ENCODE measurements around the gene GPC3. TPM values are rescaled to one million over a fixed set of nuclear protein-coding genes. Genes with fewer than 3 reads are reported as not detected.
A peak's percentile ranks its signal among the peaks of the same experiment; 100 is the strongest.

GPC3 gene
- total RNA-seq (under 1 TPM; 0.25 to 0.59 TPM), total RNA-seq (0 to 0.99 (median 0.22) reads per million in 172 experiments)
- 0.32 TPM for polyA plus RNA-seq (2013, experiment 1 of 2)
- polyA plus RNA-seq (2013, experiment 2 of 2): 8.3 TPM

GRCh38 chrX:133985164-133985966 lies at the start of gene GPC3:
Gene GPC3, minus strand, starts transcription at chrX:133985594.
- Mint-ChIP-seq H3K36me3 (ENCODE audit: low read depth) (no peaks in the 10 kb centered on the region), H3K4me3 (peak within 1 kb of the TSS; percentile 79), H3K27ac (no peak within 1 kb of the TSS), H3K27me3 (peaks cover 21% of the 10 kb centered on the region), H3K9me3 (no peaks in the 10 kb centered on the region), H3K4me1 (ENCODE audit: low read depth) (peaks cover 5% of the 10 kb centered on the region)
- peaks cover 12 to 20% of the 10 kb centered on the region in 2 experiments for H3K27me3 ChIP-seq (ENCODE audit: control insufficient read depth in 1 of 2, insufficient read depth in 2 of 2, low read length in 2 of 2)
- no peak within 1 kb of the TSS for H3K27ac ChIP-seq (ENCODE audit: low read depth in 1 of 2, low read length in 2 of 2)
- H3K4me1 ChIP-seq (ENCODE audit: insufficient read depth, low read length): peaks cover 21% of the 10 kb centered on the region
- H3K36me3 ChIP-seq (ENCODE audit: insufficient read depth, low read length): no peaks in the 10 kb centered on the region
- CTCF ChIA-PET: no interaction called here
- TF ChIP-seq, protein P1, sequence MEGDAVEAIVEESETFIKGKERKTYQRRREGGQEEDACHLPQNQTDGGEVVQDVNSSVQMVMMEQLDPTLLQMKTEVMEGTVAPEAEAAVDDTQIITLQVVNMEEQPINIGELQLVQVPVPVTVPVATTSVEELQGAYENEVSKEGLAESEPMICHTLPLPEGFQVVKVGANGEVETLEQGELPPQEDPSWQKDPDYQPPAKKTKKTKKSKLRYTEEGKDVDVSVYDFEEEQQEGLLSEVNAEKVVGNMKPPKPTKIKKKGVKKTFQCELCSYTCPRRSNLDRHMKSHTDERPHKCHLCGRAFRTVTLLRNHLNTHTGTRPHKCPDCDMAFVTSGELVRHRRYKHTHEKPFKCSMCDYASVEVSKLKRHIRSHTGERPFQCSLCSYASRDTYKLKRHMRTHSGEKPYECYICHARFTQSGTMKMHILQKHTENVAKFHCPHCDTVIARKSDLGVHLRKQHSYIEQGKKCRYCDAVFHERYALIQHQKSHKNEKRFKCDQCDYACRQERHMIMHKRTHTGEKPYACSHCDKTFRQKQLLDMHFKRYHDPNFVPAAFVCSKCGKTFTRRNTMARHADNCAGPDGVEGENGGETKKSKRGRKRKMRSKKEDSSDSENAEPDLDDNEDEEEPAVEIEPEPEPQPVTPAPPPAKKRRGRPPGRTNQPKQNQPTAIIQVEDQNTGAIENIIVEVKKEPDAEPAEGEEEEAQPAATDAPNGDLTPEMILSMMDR (IDR thresholded peaks at IDR 0.05): no peak
- intact Hi-C loops (cut with DNase I, micrococcal nuclease): no loop called here
- peak; percentile 82 for ATAC-seq (ENCODE audit: poor library complexity)
- POLR2A ChIA-PET: no interaction called here
- no peaks in the 10 kb centered on the region for H3K9me3 ChIP-seq (ENCODE audit: control insufficient read depth in 1 of 2, insufficient read depth in 1 of 2, low read length in 2 of 2)
- H3K4me3 ChIP-seq (ENCODE audit: low read length): peak within 1 kb of the TSS; percentile 40
- DNase-seq: peak; percentile 5 to 57 (median 25)

DNA sequence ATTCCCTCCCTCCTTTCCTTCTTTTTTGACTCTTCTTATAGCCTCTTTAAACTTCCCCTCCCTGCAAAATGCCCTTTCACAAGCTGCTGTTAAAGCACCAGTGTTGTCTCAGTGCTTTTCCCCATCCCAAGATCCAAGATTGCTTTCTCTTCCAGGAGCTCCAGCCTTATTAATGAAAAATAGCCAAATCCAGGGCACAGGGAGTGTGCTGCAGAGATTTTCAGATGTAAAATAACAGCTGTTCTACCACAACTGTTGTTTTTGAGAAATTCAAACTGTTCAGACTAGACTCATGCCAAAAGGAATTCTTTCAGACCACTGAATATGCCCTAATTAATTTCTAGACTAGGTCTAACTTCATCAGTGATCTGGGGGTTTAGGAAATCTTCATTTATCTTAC lies 47.0 kb upstream of the GPC3 start:
- H3K36me3 Mint-ChIP-seq (ENCODE audit: low read depth): no peaks in the 10 kb centered on the region
- intact Hi-C loops (cut with DNase I, micrococcal nuclease): no loop called here
- no peaks in the 10 kb centered on the region for H3K4me1 Mint-ChIP-seq (ENCODE audit: low read depth)
- ATAC-seq (ENCODE audit: poor library complexity): no peak
- H3K27me3 Mint-ChIP-seq: no peaks in the 10 kb centered on the region
- H3K4me3 ChIP-seq (ENCODE audit: low read length): no peak overlapping the region
- H3K9me3 Mint-ChIP-seq: no peaks in the 10 kb centered on the region
- no peaks in the 10 kb centered on the region for H3K27me3 ChIP-seq (ENCODE audit: control insufficient read depth in 1 of 2, insufficient read depth in 2 of 2, low read length in 2 of 2)
- H3K4me3 Mint-ChIP-seq: no peak overlapping the region
- H3K27ac ChIP-seq (ENCODE audit: low read depth in 1 of 2, low read length in 2 of 2): no peak overlapping the region
- no peaks in the 10 kb centered on the region for H3K9me3 ChIP-seq (ENCODE audit: control insufficient read depth in 1 of 2, insufficient read depth in 1 of 2, low read length in 2 of 2)
- TF ChIP-seq, protein P1 (IDR thresholded peaks at IDR 0.05): no peak
- no peaks in the 10 kb centered on the region for H3K4me1 ChIP-seq (ENCODE audit: insufficient read depth, low read length)
- DNase-seq: no peak
- H3K36me3 ChIP-seq (ENCODE audit: insufficient read depth, low read length): no peaks in the 10 kb centered on the region
- ChIA-PET CTCF (no interaction called here), POLR2A (no interaction called here)
- H3K27ac Mint-ChIP-seq: no peak overlapping the region

DNA sequence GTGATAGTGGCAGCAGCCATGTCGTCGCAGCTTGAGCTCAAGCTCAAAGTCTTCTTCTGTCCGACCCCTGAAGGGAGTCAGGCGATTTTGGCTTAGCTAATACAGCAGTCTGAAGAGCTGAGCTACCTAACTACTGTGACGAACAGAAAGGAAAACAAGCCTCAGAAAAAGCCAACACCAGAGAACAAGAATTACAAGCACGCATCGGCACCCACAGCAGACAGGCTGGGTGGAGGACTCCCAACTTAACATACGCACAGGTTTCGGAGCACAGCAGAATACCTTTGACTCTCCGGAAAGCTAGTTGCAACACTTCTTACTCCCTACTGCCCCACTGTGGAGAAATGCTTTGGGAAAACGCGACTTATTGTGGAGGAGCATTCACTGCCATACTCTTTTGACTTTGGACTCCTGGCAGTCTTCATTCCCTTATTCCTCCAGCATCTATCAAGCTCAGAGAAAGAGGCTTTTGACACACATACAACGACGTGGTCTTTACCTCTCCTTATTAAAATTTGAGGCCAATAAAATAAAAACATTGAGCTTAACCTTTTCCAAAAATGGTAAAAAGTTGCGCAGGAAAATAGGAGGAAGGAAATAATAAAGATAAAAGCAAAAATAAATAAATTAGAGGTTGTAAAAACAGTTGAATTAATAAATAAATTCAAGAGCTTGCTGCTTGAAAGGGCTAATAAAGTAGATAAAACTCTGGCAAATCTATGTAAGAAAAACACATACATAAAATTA lies 41.3 kb upstream of the GPC3 start:
- POLR2A ChIA-PET: interaction anchor here (0.8 kb wide), 1 partner anchor 271 kb away, joined by 3 read pairs; no protein-coding TSS in a partner anchor

More for the DNA sequence above, 41.3 kb upstream of the GPC3 start:
- CTCF ChIA-PET: interaction anchor here (0.7 to 1.5 kb wide), 3 partner anchors 12 to 234 kb away, joined by 3 read pairs; no protein-coding TSS in a partner anchor
- Mint-ChIP-seq H3K4me1 (ENCODE audit: low read depth) (peaks cover 9% of the 10 kb centered on the region), H3K4me3 (peak overlapping the region; percentile 58), H3K27ac (no peak overlapping the region), H3K9me3 (no peaks in the 10 kb centered on the region), H3K27me3 (no peaks in the 10 kb centered on the region), H3K36me3 (ENCODE audit: low read depth) (no peaks in the 10 kb centered on the region)
- no peaks in the 10 kb centered on the region for H3K27me3 ChIP-seq (ENCODE audit: control insufficient read depth in 1 of 2, insufficient read depth in 2 of 2, low read length in 2 of 2)
- TF ChIP-seq, protein P1 (IDR thresholded peaks at IDR 0.05): peak; percentile 11
- peaks cover 4% of the 10 kb centered on the region for H3K4me1 ChIP-seq (ENCODE audit: insufficient read depth, low read length)
- no peaks in the 10 kb centered on the region for H3K9me3 ChIP-seq (ENCODE audit: control insufficient read depth in 1 of 2, insufficient read depth in 1 of 2, low read length in 2 of 2)
- peak in 8 of 14 experiments; percentile 0 to 43 (median 18) for DNase-seq
- peak; percentile 49 for ATAC-seq (ENCODE audit: poor library complexity)
- H3K36me3 ChIP-seq (ENCODE audit: insufficient read depth, low read length): no peaks in the 10 kb centered on the region
- intact Hi-C loops (cut with DNase I, micrococcal nuclease): loop anchor here (2.0 to 5.0 kb wide), 2 partner anchors 234 kb away; no protein-coding TSS in a partner anchor
- H3K27ac ChIP-seq (ENCODE audit: low read depth in 1 of 2, low read length in 2 of 2): no peak overlapping the region
- H3K4me3 ChIP-seq (ENCODE audit: low read length): peak overlapping the region; percentile 3

Data from CD4-positive, alpha-beta T cell (primary cell).